MM.1S (cell line): Measurements from ENCODE around the gene SLC25A24.

ENCODE experiments used
- DNase-seq: peaks from one replicate; pipeline ENCODE4 v3.0.0-alpha.2; 2015
- H2AFZ ChIP-seq: fragments of 300-600 bp; sonication (generic); 2 replicates; pipeline ENCODE4 v1.6.0; 2016; ENCODE audit warnings: antibody characterized with exemption, low read length
- H3F3A ChIP-seq: fragments of 300-600 bp; sonication (generic); 2 replicates; pipeline ENCODE4 v1.6.1; 2016; ENCODE audit warnings: mild to moderate bottlenecking, antibody characterized with exemption, low read length, moderate library complexity, mixed read lengths; ENCODE audit not compliant: insufficient read depth
- H3K27ac ChIP-seq: fragments of 300-600 bp; sonication (generic); 2 replicates; pipeline ENCODE4 v1.5.1; 2016; ENCODE audit warnings: mild to moderate bottlenecking, low read length
- H3K27me3 ChIP-seq: fragments of 300-600 bp; sonication (generic); replicated peaks from 2 replicates; pipeline ENCODE4 v1.6.0; 2016; ENCODE audit warnings: low read length; ENCODE audit not compliant: insufficient read depth
- H3K36me3 ChIP-seq: fragments of 300-600 bp; sonication (generic); replicated peaks from 2 replicates; pipeline ENCODE4 v1.6.1; 2016; ENCODE audit warnings: mild to moderate bottlenecking, low read length, mixed read lengths; ENCODE audit not compliant: insufficient read depth
- H3K4me1 ChIP-seq: fragments of 300-600 bp; sonication (generic); 2 replicates; pipeline ENCODE4 v1.6.1; 2016; ENCODE audit warnings: low read length, mixed read lengths
- H3K4me2 ChIP-seq: fragments of 300-600 bp; sonication (generic); 2 replicates; pipeline ENCODE4 v1.6.0; 2016; ENCODE audit warnings: low read depth, low read length
- H3K4me3 ChIP-seq: fragments of 300-600 bp; sonication (generic); 2 replicates; pipeline ENCODE4 v1.5.1; 2016; ENCODE audit warnings: low read length, mixed read lengths
- H3K79me2 ChIP-seq: fragments of 300-600 bp; sonication (generic); 2 replicates; pipeline ENCODE4 v1.6.1; 2016; ENCODE audit warnings: mixed run types, low read length, mixed read lengths
- H3K9ac ChIP-seq: fragments of 300-600 bp; sonication (generic); 2 replicates; pipeline ENCODE4 v1.6.1; 2016; ENCODE audit warnings: low read length, mixed read lengths
- H3K9me2 ChIP-seq: fragments of 300-600 bp; sonication (generic); replicated peaks from 2 replicates; pipeline ENCODE4 v1.6.1; 2016; ENCODE audit warnings: mild to moderate bottlenecking, low read length, mixed read lengths; ENCODE audit not compliant: insufficient read depth
- H3K9me3 ChIP-seq: fragments of 300-600 bp; sonication (generic); replicated peaks from 2 replicates; pipeline ENCODE4 v1.6.1; 2016; ENCODE audit warnings: mild to moderate bottlenecking, low read length, mixed read lengths; ENCODE audit not compliant: insufficient read depth
- H4K20me1 ChIP-seq: fragments of 300-600 bp; sonication (generic); 2 replicates; pipeline ENCODE4 v1.6.1; 2016; ENCODE audit warnings: mild to moderate bottlenecking, low read length, moderate library complexity, mixed read lengths; ENCODE audit not compliant: insufficient read depth
- CTCF ChIP-seq: fragments of 300-600 bp; sonication (generic); IDR thresholded peaks from 2 replicates; pipeline ENCODE4 v1.5.1; 2016; ENCODE audit warnings: antibody characterized with exemption, low read length, mixed read lengths
- EZH2 ChIP-seq: fragments of 300-600 bp; sonication (generic); optimal IDR thresholded peaks from 2 replicates; pipeline ENCODE3; 2017; ENCODE audit warnings: low read depth, mild to moderate bottlenecking, antibody characterized with exemption, low read length, mixed read lengths
- EZH2phosphoT487 ChIP-seq: fragments of 300-600 bp; sonication (generic); IDR thresholded peaks from 2 replicates; pipeline ENCODE4 v1.6.1; 2018; ENCODE audit warnings: antibody characterized with exemption, low read length

Gene SLC25A24

GRCh38 chr1:108109295-108109973 is 90.7 kb downstream of the SLC25A24 start:
- no peaks in the 10 kb centered on the region for H3K9me2 ChIP-seq
- no peaks in the 10 kb centered on the region for H3K79me2 ChIP-seq
- H3K36me3 ChIP-seq, result no peaks in the 10 kb centered on the region
- H3K4me2 ChIP-seq, result no peak overlapping the region
- no peak for DNase-seq
- no peaks in the 10 kb centered on the region for H3K4me1 ChIP-seq
- no peak overlapping the region for H3K4me3 ChIP-seq
- H3K27ac ChIP-seq, result no peak overlapping the region
- H3K9ac ChIP-seq, result no peak overlapping the region
- H2AFZ ChIP-seq, result no peak overlapping the region
- no peaks in the 10 kb centered on the region for H4K20me1 ChIP-seq
- no peak for TF ChIP-seq EZH2
- no peaks in the 10 kb centered on the region for H3K9me3 ChIP-seq
- H3F3A ChIP-seq, result no peaks in the 10 kb centered on the region
- H3K27me3 ChIP-seq, result no peaks in the 10 kb centered on the region

GRCh38 chr1:108108119-108108518 is 92.0 kb downstream of the SLC25A24 start:
- H3K27me3 ChIP-seq, result no peaks in the 10 kb centered on the region
- no peak overlapping the region for H2AFZ ChIP-seq
- no peak for DNase-seq
- no peaks in the 10 kb centered on the region for H3K4me1 ChIP-seq
- no peaks in the 10 kb centered on the region for H3K79me2 ChIP-seq
- no peaks in the 10 kb centered on the region for H3K9me3 ChIP-seq
- no peaks in the 10 kb centered on the region for H3K9me2 ChIP-seq
- H3K4me3 ChIP-seq, result no peak overlapping the region
- no peak overlapping the region for H3K9ac ChIP-seq
- no peak overlapping the region for H3K27ac ChIP-seq
- H3K4me2 ChIP-seq, result no peak overlapping the region
- no peaks in the 10 kb centered on the region for H4K20me1 ChIP-seq
- H3K36me3 ChIP-seq, result no peaks in the 10 kb centered on the region
- no peaks in the 10 kb centered on the region for H3F3A ChIP-seq
- no peak for TF ChIP-seq EZH2

- no peak for DNase-seq
- Histone ChIP-seq H3K4me2 (no peak overlapping the region), H3K4me3 (no peak overlapping the region), H4K20me1 (no peaks in the 10 kb centered on the region), H3K79me2 (no peaks in the 10 kb centered on the region), H3K36me3 (no peaks in the 10 kb centered on the region), H2AFZ (no peak overlapping the region), H3K9me2 (no peaks in the 10 kb centered on the region), H3F3A (no peaks in the 10 kb centered on the region), H3K27me3 (no peaks in the 10 kb centered on the region), H3K27ac (no peak overlapping the region), H3K9ac (no peak overlapping the region), H3K4me1 (no peaks in the 10 kb centered on the region), H3K9me3 (no peaks in the 10 kb centered on the region)
- no peak for TF ChIP-seq CTCF
- no peak for TF ChIP-seq EZH2
- TF ChIP-seq EZH2phosphoT487, result no peak
Measured at GRCh38 chr1:108107658-108108057, 92.5 kb downstream of the SLC25A24 start.

DNA sequence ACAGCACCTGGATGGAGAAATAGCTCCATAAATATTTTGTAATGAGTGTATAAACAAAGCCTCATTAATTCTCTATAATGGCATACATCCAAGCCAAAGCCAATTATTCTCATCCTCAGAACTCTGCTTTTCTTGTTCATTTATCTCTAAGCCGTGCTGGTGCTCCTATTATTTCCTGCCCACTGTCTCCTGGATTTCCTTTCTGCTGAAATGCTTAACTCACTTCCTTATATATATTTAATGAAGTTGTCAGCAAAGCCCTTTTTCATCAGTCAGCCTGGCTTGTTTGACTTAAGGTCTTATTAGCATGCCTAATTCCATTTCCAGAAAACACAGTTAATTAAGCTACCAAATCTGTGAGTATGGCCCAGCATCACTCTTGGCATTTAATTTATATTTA is 93.4 kb downstream of the SLC25A24 start:
- DNase-seq, result no peak
- H3K9me2 ChIP-seq, result no peaks in the 10 kb centered on the region
- H4K20me1 ChIP-seq, result no peaks in the 10 kb centered on the region
- no peak overlapping the region for H2AFZ ChIP-seq
- H3K36me3 ChIP-seq, result no peaks in the 10 kb centered on the region
- no peak overlapping the region for H3K4me3 ChIP-seq
- TF ChIP-seq EZH2 (no peak), CTCF (no peak), EZH2phosphoT487 (no peak)
- H3F3A ChIP-seq, result no peaks in the 10 kb centered on the region
- no peaks in the 10 kb centered on the region for H3K27me3 ChIP-seq
- no peak overlapping the region for H3K9ac ChIP-seq
- no peak overlapping the region for H3K27ac ChIP-seq
- H3K9me3 ChIP-seq, result no peaks in the 10 kb centered on the region
- no peak overlapping the region for H3K4me2 ChIP-seq
- H3K4me1 ChIP-seq, result no peaks in the 10 kb centered on the region
- no peaks in the 10 kb centered on the region for H3K79me2 ChIP-seq
